ENCODE results near the gene RNF151. TPM values are rescaled to one million over a fixed set of nuclear protein-coding genes. Genes with fewer than 3 reads are reported as not detected.

RNF151 gene
- total RNA-seq, 5 donors from 2014 or later (not counting 1 experiment from before 2014, with no cell fraction given), result 0.38 to 0.66 (median 0.44) TPM; not detected in 2

GRCh38 chr16:1929105-1929504 is 37.6 kb upstream of the RNF151 start:
- no peaks in the 10 kb centered on the region for H3K9me3 ChIP-seq
- peak in 1 of 35 experiments; percentile 21 for DNase-seq
- ATAC-seq (replicated peaks in 1 of 4), result peak; percentile 29 to 48 (median 38)
- H3K4me1 ChIP-seq (ENCODE audit: control insufficient read depth in 1 of 2, extremely low read depth in 1 of 2, insufficient read depth in 2 of 2, low read length in 2 of 2), result peaks cover 2 to 11% of the 10 kb centered on the region in 2 experiments
- no peak overlapping the region for H3K27ac ChIP-seq (ENCODE audit: low read length)
- H3K36me3 ChIP-seq (ENCODE audit: control insufficient read depth in 2 of 2, extremely low read depth in 1 of 2, insufficient read depth in 1 of 2, low read length in 1 of 2), result no peaks in the 10 kb centered on the region
- H3K4me3 ChIP-seq (ENCODE audit: control insufficient read depth in 1 of 2, extremely low read depth in 1 of 2, low read length in 1 of 2), result peak overlapping the region in 1 of 2 donors; percentile 43
- H3K27ac Mint-ChIP-seq, result no peak overlapping the region
- ChIA-PET POLR2A (interaction anchor here in 1 of 2 donors (0.6 kb wide), 1 partner anchor 14 kb away, joined by 7 read pairs; the partner anchor contains the start of gene MSRB1), CTCF (no interaction called here)
- H3K4me3 Mint-ChIP-seq, result peak overlapping the region; percentile 63 to 81 (median 78)
- H3K4me1 Mint-ChIP-seq, result peaks cover 0 to 3% (median 1%) of the 10 kb centered on the region in 3 donors
- no peaks in the 10 kb centered on the region for H3K9me3 Mint-ChIP-seq
- H3K27me3 Mint-ChIP-seq, result peaks cover 0 to 3% of the 10 kb centered on the region in 2 donors
- H3K27me3 ChIP-seq (replicated peaks in 1 of 2; ENCODE audit: control insufficient read depth in 2 of 2, extremely low read depth in 1 of 2, insufficient read depth in 2 of 2, low read length in 1 of 2), result peaks cover 0 to 24% of the 10 kb centered on the region in 2 experiments
- WGBS (ENCODE audit: insufficient coverage), result 5% methylated on average over 4 of the region's 11 CpGs
- no peaks in the 10 kb centered on the region for H3K36me3 Mint-ChIP-seq

- peak overlapping the region; percentile 56 to 78 (median 59) for H3K4me3 Mint-ChIP-seq
- no peaks in the 10 kb centered on the region for H3K36me3 Mint-ChIP-seq
- Histone ChIP-seq H3K4me1 (ENCODE audit: control insufficient read depth in 1 of 2, extremely low read depth in 1 of 2, insufficient read depth in 2 of 2, low read length in 2 of 2) (peaks cover 2 to 11% of the 10 kb centered on the region in 2 experiments), H3K27ac (ENCODE audit: low read length) (no peak overlapping the region), H3K36me3 (ENCODE audit: control insufficient read depth in 2 of 2, extremely low read depth in 1 of 2, insufficient read depth in 1 of 2, low read length in 1 of 2) (no peaks in the 10 kb centered on the region), H3K27me3 (replicated peaks in 1 of 2; ENCODE audit: control insufficient read depth in 2 of 2, extremely low read depth in 1 of 2, insufficient read depth in 2 of 2, low read length in 1 of 2) (peaks cover 0 to 18% of the 10 kb centered on the region in 2 experiments), H3K9me3 (no peaks in the 10 kb centered on the region), H3K4me3 (ENCODE audit: control insufficient read depth in 1 of 2, extremely low read depth in 1 of 2, low read length in 1 of 2) (peak overlapping the region in 1 of 2 donors; percentile 43)
- H3K27ac Mint-ChIP-seq, result no peak overlapping the region
- DNase-seq (peak; percentile 70 to 95 (median 89)), ATAC-seq (replicated peaks in 1 of 4) (peak; percentile 94 to 100 (median 95))
- peaks cover 0 to 2% of the 10 kb centered on the region in 2 donors for H3K27me3 Mint-ChIP-seq
- POLR2A ChIA-PET, result no interaction called here
- CTCF ChIA-PET, result no interaction called here
- WGBS (ENCODE audit: insufficient coverage), result 14% methylated on average over 68 of the region's 70 CpGs
- H3K4me1 Mint-ChIP-seq, result peaks cover 0 to 3% (median 1%) of the 10 kb centered on the region in 3 donors
- no peaks in the 10 kb centered on the region for H3K9me3 Mint-ChIP-seq
Measured at GRCh38 chr16:1929578-1930337, 36.9 kb upstream of the RNF151 start.

DNA sequence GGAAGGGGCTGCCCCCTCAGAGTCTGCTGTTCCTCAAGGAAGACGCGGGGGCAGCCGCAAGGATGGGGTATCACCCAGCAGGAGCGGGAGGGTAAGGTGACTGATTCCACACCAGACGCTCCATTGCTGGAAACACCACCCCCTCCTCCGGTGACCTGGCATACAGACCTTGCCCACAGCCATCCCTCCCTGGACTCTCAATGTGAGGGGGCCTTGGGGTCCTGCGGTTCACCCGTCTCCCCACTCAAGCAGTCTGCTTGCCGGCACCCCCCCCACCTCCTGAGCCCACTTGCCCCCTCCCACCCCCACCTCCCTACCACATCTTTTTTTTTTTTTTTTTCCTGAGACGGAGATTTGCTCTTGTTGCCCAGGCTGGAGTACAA is 36.3 kb upstream of the RNF151 start:
- no peak overlapping the region for H3K27ac Mint-ChIP-seq
- H3K4me3 Mint-ChIP-seq, result peak overlapping the region in 2 of 3 donors; percentile 36 to 43
- POLR2A ChIA-PET, result no interaction called here
- Histone ChIP-seq H3K27me3 (replicated peaks in 1 of 2; ENCODE audit: control insufficient read depth in 2 of 2, extremely low read depth in 1 of 2, insufficient read depth in 2 of 2, low read length in 1 of 2) (peaks cover 0 to 17% of the 10 kb centered on the region in 2 experiments), H3K27ac (ENCODE audit: low read length) (no peak overlapping the region), H3K36me3 (ENCODE audit: control insufficient read depth in 2 of 2, extremely low read depth in 1 of 2, insufficient read depth in 1 of 2, low read length in 1 of 2) (no peaks in the 10 kb centered on the region), H3K4me3 (ENCODE audit: control insufficient read depth in 1 of 2, extremely low read depth in 1 of 2, low read length in 1 of 2) (no peak overlapping the region), H3K9me3 (no peaks in the 10 kb centered on the region), H3K4me1 (ENCODE audit: control insufficient read depth in 1 of 2, extremely low read depth in 1 of 2, insufficient read depth in 2 of 2, low read length in 2 of 2) (peaks cover 2 to 11% of the 10 kb centered on the region in 2 experiments)
- no peaks in the 10 kb centered on the region for H3K27me3 Mint-ChIP-seq
- no peaks in the 10 kb centered on the region for H3K9me3 Mint-ChIP-seq
- H3K4me1 Mint-ChIP-seq, result peaks cover 0 to 3% (median 1%) of the 10 kb centered on the region in 3 donors
- no peaks in the 10 kb centered on the region for H3K36me3 Mint-ChIP-seq
- no peak for ATAC-seq (replicated peaks in 1 of 4)
- 80% methylated on average over 1 of the region's 10 CpGs for WGBS (ENCODE audit: insufficient coverage)
- DNase-seq, result no peak
- CTCF ChIA-PET, result interaction anchor here in 1 of 2 donors (0.7 kb wide), 1 partner anchor 69 kb away, joined by 3 read pairs; no protein-coding TSS in a partner anchor

DNA sequence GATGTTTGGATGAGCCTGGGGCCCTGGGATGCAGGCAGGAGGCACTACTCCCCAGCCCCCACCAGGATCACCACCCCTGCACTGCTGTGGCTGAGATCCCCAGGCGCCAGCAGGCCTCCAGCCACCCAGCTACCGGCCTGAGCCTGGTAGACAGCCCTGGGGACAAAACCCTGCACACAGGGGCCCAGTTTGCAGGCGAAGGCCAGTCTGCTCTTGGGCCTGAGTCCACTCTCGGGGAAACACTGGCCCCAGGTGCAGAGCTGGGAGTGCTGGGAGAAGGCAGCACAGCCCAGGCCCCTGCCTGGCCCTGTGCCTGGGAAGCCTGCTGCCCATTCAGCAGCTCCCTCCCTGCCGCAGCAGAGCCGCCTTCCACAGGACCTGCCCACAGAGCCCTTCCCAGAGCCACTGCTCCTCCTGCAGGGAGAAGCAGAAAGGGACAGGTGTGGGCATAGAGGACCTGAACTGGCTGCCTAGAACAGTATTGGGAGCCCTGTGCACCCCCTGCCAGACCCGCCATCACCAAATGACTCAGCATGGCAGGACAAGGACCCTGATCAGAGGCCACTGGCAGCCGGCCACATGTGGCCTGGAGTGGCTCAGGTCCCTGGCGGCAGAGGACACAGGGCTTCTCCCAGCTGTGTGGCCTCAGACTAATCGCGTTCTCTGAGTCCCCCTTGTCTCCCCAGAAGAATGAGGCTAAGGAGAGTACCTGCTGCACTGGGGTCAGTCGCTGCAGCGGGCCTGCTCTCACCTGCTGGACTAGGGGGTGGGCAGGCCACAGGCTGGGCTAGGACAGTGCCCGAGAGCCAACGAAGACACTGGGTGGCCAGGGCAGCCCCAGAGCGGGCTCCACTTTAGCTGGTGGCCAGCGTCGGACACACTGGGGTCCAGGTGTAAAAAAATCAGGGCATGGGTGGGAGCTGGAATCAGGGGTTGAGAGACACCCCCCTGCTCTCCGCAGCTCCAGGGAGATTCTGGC is 34.3 kb upstream of the RNF151 start:
- ATAC-seq (replicated peaks in 1 of 4), result no peak
- CTCF ChIA-PET, result no interaction called here
- no peak for DNase-seq
- H3K4me3 Mint-ChIP-seq, result no peak overlapping the region
- no peaks in the 10 kb centered on the region for H3K9me3 ChIP-seq
- H3K27ac ChIP-seq (ENCODE audit: low read length), result no peak overlapping the region
- 89% methylated on average over 16 of the region's 19 CpGs for WGBS (ENCODE audit: insufficient coverage)
- H3K4me1 Mint-ChIP-seq, result peaks cover 0 to 3% (median 1%) of the 10 kb centered on the region in 3 donors
- H3K36me3 ChIP-seq (ENCODE audit: control insufficient read depth in 2 of 2, extremely low read depth in 1 of 2, insufficient read depth in 1 of 2, low read length in 1 of 2), result no peaks in the 10 kb centered on the region
- peaks cover 0 to 13% of the 10 kb centered on the region in 2 experiments for H3K27me3 ChIP-seq (replicated peaks in 1 of 2; ENCODE audit: control insufficient read depth in 2 of 2, extremely low read depth in 1 of 2, insufficient read depth in 2 of 2, low read length in 1 of 2)
- H3K4me3 ChIP-seq (ENCODE audit: control insufficient read depth in 1 of 2, extremely low read depth in 1 of 2, low read length in 1 of 2), result no peak overlapping the region
- peaks cover 2 to 11% of the 10 kb centered on the region in 2 experiments for H3K4me1 ChIP-seq (ENCODE audit: control insufficient read depth in 1 of 2, extremely low read depth in 1 of 2, insufficient read depth in 2 of 2, low read length in 2 of 2)
- POLR2A ChIA-PET, result no interaction called here
- no peaks in the 10 kb centered on the region for H3K27me3 Mint-ChIP-seq
- H3K27ac Mint-ChIP-seq, result no peak overlapping the region
- no peaks in the 10 kb centered on the region for H3K9me3 Mint-ChIP-seq
- H3K36me3 Mint-ChIP-seq, result no peaks in the 10 kb centered on the region

DNA sequence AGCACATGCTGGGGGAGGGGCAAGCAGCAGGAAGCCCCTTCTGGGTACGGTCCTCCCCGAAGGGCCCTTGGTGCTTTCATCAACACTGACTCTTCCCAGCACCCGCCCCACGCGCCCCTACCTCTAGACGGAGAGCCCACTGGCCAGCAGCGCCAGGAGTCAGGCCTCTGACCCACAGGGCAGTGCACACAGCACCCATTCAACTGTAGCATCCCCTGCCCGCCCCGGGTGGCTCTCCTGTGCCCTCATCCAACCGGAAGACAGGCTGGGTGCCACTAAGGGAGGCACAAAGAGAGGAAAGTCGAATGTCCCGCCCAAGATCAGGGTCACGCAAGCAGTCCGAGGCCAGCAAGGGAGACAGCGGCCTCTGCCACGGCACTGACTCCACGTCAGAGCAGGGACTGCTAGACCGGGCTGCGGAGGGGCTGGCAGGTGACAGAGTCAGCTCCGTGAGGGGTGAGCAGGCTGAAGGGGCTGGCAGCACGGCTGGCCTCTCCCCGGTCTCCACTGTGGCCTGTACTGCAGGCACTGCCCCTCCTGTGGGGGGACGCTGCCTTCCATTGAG is 33.5 kb upstream of the RNF151 start:
- Histone ChIP-seq H3K4me3 (ENCODE audit: control insufficient read depth in 1 of 2, extremely low read depth in 1 of 2, low read length in 1 of 2) (no peak overlapping the region), H3K27ac (ENCODE audit: low read length) (no peak overlapping the region), H3K9me3 (no peaks in the 10 kb centered on the region), H3K36me3 (ENCODE audit: control insufficient read depth in 2 of 2, extremely low read depth in 1 of 2, insufficient read depth in 1 of 2, low read length in 1 of 2) (peaks cover 0 to 4% of the 10 kb centered on the region in 2 donors), H3K27me3 (replicated peaks in 1 of 2; ENCODE audit: control insufficient read depth in 2 of 2, extremely low read depth in 1 of 2, insufficient read depth in 2 of 2, low read length in 1 of 2) (peaks cover 0 to 13% of the 10 kb centered on the region in 2 experiments), H3K4me1 (ENCODE audit: control insufficient read depth in 1 of 2, extremely low read depth in 1 of 2, insufficient read depth in 2 of 2, low read length in 2 of 2) (peaks cover 2 to 11% of the 10 kb centered on the region in 2 experiments)
- no peaks in the 10 kb centered on the region for H3K27me3 Mint-ChIP-seq
- no peak overlapping the region for H3K27ac Mint-ChIP-seq
- peaks cover 0 to 3% (median 1%) of the 10 kb centered on the region in 3 donors for H3K4me1 Mint-ChIP-seq
- ATAC-seq (replicated peaks in 1 of 4), result no peak
- H3K4me3 Mint-ChIP-seq, result no peak overlapping the region
- no peak for DNase-seq
- WGBS (ENCODE audit: insufficient coverage), result 87% methylated on average over 21 of the region's 23 CpGs
- CTCF ChIA-PET, result no interaction called here
- POLR2A ChIA-PET, result no interaction called here
- H3K36me3 Mint-ChIP-seq, result peaks cover 3% of the 10 kb centered on the region
- no peaks in the 10 kb centered on the region for H3K9me3 Mint-ChIP-seq
